Measurements from ENCODE around the gene NADSYN1.

Gene NADSYN1

DNA sequence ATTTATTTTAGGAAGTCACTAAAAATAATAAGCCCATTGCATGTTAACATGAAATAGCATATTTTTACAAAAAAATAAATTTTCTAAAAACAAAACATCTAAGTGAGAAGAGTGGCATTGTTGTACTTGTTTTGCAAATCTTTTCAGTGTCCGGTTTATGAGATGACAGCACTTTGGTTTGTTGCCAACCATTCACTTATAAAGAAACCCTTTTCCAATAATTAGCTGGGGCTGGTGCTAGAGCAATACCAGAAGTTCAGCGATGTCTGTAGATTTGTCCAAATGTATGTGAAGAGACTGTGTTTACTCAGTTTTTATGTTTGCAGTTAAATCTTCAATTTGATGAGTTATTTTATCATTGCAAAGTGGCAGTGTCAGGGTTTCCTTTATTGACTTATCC lies 52.0 kb downstream of the NADSYN1 start (continued):
- no peak for TF ChIP-seq ZBTB21 (tag by site-specific recombination; IDR thresholded peaks at IDR 0.05)
- TF ChIP-seq ZNF501 (tag by site-specific recombination; IDR thresholded peaks at IDR 0.05), result no peak
- TF ChIP-seq ZNF214 (tag by site-specific recombination; IDR thresholded peaks at IDR 0.05; ENCODE audit: borderline replicate concordance), result no peak

DNA sequence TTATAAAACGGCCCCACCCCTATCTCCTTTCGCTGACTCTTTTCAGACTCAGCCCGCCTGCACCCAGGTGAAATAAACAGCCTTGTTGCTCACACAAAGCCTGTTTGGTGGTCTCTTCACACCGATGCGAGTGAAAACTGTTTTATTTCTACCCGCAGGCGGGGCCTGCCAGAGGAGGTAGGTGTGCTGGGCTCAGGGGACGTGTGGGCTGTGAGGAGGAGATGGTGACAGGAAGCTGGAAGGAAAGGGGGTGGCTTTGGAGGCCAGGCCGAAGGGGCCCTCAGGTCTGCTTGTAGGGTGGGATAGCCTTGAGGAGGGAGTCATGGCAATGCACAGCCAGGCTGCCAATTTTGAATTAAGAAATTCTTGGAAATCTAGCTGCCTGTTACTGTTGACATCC lies 52.8 kb downstream of the NADSYN1 start:
- H3K4me1 ChIP-seq (ENCODE audit: control insufficient read depth, insufficient read depth, low read length), result no peaks in the 10 kb centered on the region
- no peaks in the 10 kb centered on the region for H3K9me3 ChIP-seq (ENCODE audit: control insufficient read depth, insufficient read depth, low read depth, low read length)
- peaks cover 0 to 14% of the 10 kb centered on the region in 2 experiments; a peak in 1 of 3 replicates for H3K36me3 ChIP-seq (ENCODE audit: control insufficient read depth in 2 of 2, insufficient read depth in 1 of 2, low read length in 2 of 2)
- no peak overlapping the region for H3K27ac ChIP-seq (ENCODE audit: extremely low read depth, low read depth, low read length)
- ChIA-PET CTCF (no interaction called here), POLR2A (no interaction called here)
- TF ChIP-seq, protein P1, sequence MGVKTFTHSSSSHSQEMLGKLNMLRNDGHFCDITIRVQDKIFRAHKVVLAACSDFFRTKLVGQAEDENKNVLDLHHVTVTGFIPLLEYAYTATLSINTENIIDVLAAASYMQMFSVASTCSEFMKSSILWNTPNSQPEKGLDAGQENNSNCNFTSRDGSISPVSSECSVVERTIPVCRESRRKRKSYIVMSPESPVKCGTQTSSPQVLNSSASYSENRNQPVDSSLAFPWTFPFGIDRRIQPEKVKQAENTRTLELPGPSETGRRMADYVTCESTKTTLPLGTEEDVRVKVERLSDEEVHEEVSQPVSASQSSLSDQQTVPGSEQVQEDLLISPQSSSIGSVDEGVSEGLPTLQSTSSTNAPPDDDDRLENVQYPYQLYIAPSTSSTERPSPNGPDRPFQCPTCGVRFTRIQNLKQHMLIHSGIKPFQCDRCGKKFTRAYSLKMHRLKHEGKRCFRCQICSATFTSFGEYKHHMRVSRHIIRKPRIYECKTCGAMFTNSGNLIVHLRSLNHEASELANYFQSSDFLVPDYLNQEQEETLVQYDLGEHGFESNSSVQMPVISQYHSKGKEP (tag by site-specific recombination; IDR thresholded peaks at IDR 0.05), result no peak
- no peak for TF ChIP-seq ZBTB17 (tag by site-specific recombination; IDR thresholded peaks at IDR 0.05)
- TF ChIP-seq, protein P2, sequence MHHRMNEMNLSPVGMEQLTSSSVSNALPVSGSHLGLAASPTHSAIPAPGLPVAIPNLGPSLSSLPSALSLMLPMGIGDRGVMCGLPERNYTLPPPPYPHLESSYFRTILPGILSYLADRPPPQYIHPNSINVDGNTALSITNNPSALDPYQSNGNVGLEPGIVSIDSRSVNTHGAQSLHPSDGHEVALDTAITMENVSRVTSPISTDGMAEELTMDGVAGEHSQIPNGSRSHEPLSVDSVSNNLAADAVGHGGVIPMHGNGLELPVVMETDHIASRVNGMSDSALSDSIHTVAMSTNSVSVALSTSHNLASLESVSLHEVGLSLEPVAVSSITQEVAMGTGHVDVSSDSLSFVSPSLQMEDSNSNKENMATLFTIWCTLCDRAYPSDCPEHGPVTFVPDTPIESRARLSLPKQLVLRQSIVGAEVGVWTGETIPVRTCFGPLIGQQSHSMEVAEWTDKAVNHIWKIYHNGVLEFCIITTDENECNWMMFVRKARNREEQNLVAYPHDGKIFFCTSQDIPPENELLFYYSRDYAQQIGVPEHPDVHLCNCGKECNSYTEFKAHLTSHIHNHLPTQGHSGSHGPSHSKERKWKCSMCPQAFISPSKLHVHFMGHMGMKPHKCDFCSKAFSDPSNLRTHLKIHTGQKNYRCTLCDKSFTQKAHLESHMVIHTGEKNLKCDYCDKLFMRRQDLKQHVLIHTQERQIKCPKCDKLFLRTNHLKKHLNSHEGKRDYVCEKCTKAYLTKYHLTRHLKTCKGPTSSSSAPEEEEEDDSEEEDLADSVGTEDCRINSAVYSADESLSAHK (tag by site-specific recombination; IDR thresholded peaks at IDR 0.05), result no peak
- no peak for TF ChIP-seq ZNF529 (tag by site-specific recombination; IDR thresholded peaks at IDR 0.05; ENCODE audit: insufficient replicate concordance)
- no peak for TF ChIP-seq ZFP37 (tag by site-specific recombination; IDR thresholded peaks at IDR 0.05)
- TF ChIP-seq SP3 (tag by site-specific recombination; IDR thresholded peaks at IDR 0.05), result no peak
- no peak for TF ChIP-seq ZNF555 (tag by site-specific recombination; conservative IDR thresholded peaks at IDR 0.05)
- no peak for TF ChIP-seq ZNF426 (tag by site-specific recombination; IDR thresholded peaks at IDR 0.05)
- TF ChIP-seq SP7 (tag by site-specific recombination; IDR thresholded peaks at IDR 0.05), result no peak
- TF ChIP-seq, protein P3, sequence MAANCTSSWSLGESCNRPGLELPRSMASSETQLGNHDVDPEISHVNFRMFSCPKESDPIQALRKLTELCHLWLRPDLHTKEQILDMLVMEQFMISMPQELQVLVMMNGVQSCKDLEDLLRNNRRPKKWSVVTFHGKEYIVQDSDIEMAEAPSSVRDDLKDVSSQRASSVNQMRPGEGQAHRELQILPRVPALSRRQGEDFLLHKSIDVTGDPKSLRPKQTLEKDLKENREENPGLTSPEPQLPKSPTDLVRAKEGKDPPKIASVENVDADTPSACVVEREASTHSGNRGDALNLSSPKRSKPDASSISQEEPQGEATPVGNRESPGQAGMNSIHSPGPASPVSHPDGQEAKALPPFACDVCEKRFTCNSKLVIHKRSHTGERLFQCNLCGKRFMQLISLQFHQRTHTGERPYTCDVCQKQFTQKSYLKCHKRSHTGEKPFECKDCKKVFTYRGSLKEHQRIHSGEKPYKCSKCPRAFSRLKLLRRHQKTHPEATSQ (tag by site-specific recombination; IDR thresholded peaks at IDR 0.05), result no peak
- no peak for TF ChIP-seq ZNF214 (tag by site-specific recombination; IDR thresholded peaks at IDR 0.05; ENCODE audit: borderline replicate concordance)
- TF ChIP-seq, protein P4, sequence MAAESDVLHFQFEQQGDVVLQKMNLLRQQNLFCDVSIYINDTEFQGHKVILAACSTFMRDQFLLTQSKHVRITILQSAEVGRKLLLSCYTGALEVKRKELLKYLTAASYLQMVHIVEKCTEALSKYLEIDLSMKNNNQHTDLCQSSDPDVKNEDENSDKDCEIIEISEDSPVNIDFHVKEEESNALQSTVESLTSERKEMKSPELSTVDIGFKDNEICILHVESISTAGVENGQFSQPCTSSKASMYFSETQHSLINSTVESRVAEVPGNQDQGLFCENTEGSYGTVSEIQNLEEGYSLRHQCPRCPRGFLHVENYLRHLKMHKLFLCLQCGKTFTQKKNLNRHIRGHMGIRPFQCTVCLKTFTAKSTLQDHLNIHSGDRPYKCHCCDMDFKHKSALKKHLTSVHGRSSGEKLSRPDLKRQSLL (tag by site-specific recombination; IDR thresholded peaks at IDR 0.05), result no peak
- TF ChIP-seq, protein P5, sequence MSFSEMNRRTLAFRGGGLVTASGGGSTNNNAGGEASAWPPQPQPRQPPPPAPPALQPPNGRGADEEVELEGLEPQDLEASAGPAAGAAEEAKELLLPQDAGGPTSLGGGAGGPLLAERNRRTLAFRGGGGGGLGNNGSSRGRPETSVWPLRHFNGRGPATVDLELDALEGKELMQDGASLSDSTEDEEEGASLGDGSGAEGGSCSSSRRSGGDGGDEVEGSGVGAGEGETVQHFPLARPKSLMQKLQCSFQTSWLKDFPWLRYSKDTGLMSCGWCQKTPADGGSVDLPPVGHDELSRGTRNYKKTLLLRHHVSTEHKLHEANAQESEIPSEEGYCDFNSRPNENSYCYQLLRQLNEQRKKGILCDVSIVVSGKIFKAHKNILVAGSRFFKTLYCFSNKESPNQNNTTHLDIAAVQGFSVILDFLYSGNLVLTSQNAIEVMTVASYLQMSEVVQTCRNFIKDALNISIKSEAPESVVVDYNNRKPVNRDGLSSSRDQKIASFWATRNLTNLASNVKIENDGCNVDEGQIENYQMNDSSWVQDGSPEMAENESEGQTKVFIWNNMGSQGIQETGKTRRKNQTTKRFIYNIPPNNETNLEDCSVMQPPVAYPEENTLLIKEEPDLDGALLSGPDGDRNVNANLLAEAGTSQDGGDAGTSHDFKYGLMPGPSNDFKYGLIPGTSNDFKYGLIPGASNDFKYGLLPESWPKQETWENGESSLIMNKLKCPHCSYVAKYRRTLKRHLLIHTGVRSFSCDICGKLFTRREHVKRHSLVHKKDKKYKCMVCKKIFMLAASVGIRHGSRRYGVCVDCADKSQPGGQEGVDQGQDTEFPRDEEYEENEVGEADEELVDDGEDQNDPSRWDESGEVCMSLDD (tag by site-specific recombination; IDR thresholded peaks at IDR 0.05), result no peak
- no peak for TF ChIP-seq ZNF658 (tag by site-specific recombination; IDR thresholded peaks at IDR 0.05)
- TF ChIP-seq ZNF391 (tag by site-specific recombination; IDR thresholded peaks at IDR 0.05; ENCODE audit: borderline replicate concordance, low read depth), result no peak
- no peak overlapping the region for H3K4me3 ChIP-seq (ENCODE audit: low read depth, low read length)
